ENCODE results near the gene RGS6.

RGS6 gene

GRCh38 chr14:72613975-72614319, 681.7 kb downstream of the RGS6 start:
- TF ChIP-seq CTCF (IDR thresholded peaks at IDR 0.05): no peak

GRCh38 chr14:72614365-72614764, 682.1 kb downstream of the RGS6 start:
- no peak for TF ChIP-seq CTCF (IDR thresholded peaks at IDR 0.05)

- TF ChIP-seq CTCF (IDR thresholded peaks at IDR 0.05): no peak
Observed at GRCh38 chr14:72614891-72615415, 682.7 kb downstream of the RGS6 start.

GRCh38 chr14:72615451-72616121, 683.4 kb downstream of the RGS6 start:
- no peak for TF ChIP-seq CTCF (IDR thresholded peaks at IDR 0.05)

Data from LNCAP (cell line).